Mucosa of stomach (tissue), 1 donor: Measurements from ENCODE around the gene SSH3.

Source experiments
- H3K27me3 ChIP-seq: one replicate; pipeline ENCODE4 v1.7.0; 2013; ENCODE audit warnings: mild to moderate bottlenecking, low read length; ENCODE audit not compliant: control insufficient read depth, insufficient read depth
- H3K36me3 ChIP-seq: one replicate; pipeline ENCODE4 v1.7.0; 2013; ENCODE audit warnings: low read length; ENCODE audit not compliant: control insufficient read depth, insufficient read depth
- H3K4me1 ChIP-seq: one replicate; pipeline ENCODE4 v1.7.0; 2013; ENCODE audit warnings: mild to moderate bottlenecking, low read length; ENCODE audit not compliant: control insufficient read depth, insufficient read depth
- H3K4me3 ChIP-seq: one replicate; pipeline ENCODE4 v1.7.0; 2013; ENCODE audit warnings: low read length
- H3K9ac ChIP-seq: one replicate; pipeline ENCODE4 v1.7.0; 2013; ENCODE audit warnings: mild to moderate bottlenecking, low read length, moderate library complexity
- H3K9me3 ChIP-seq: one replicate; pipeline ENCODE4 v1.7.0; 2013; ENCODE audit warnings: mild to moderate bottlenecking, low read length, moderate library complexity; ENCODE audit not compliant: control insufficient read depth
- donor health status: Pancreatic carcinoma.

Gene SSH3

GRCh38 chr11:67307545-67308001 lies 4.2 kb downstream of the SSH3 start:
- no peak overlapping the region for H3K9ac ChIP-seq
- no peak overlapping the region for H3K4me3 ChIP-seq
- peaks cover 23% of the 10 kb centered on the region for H3K4me1 ChIP-seq
- H3K36me3 ChIP-seq = peaks cover 23% of the 10 kb centered on the region
- no peaks in the 10 kb centered on the region for H3K9me3 ChIP-seq
- H3K27me3 ChIP-seq = no peaks in the 10 kb centered on the region

DNA sequence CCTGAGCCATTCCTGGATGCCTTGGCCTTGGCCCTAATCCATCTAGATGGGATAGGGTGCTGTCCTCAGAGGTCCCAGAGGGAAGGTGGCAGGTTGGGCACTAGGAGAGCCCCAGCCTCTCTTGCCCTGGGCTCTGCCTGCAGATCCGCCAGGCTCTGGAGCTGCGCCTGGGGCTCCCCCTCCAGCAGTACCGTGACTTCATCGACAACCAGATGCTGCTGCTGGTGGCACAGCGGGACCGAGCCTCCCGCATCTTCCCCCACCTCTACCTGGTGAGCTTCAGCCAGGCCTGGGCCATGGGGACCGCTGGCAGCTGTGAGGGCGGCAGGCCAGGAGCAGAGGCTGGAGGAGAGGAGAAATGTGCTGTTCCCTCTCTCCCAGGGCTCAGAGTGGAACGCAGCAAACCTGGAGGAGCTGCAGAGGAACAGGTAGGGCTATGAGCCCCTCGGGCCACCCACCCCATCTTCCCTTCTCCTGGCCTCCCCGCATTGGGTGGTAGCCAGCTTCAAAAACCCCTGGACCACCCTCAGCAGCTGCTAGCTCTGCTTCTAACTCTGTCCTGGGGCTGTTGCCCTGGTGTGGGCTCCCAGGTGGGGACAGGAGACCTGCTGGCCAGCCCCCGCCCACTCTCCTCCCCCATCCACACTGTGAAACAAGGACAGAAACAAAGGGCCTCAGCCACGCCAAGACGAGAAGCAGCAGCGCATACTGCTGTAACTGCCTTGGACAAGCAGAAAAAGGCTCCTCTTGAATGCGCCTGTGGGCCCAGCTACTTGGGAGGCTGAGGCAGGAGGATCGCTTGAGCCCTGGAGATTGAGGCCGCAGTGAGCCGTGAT lies 4.9 kb downstream of the SSH3 start:
- Histone ChIP-seq H3K36me3 (peaks cover 23% of the 10 kb centered on the region), H3K9me3 (no peaks in the 10 kb centered on the region), H3K4me3 (no peak overlapping the region), H3K9ac (no peak overlapping the region), H3K4me1 (peaks cover 28% of the 10 kb centered on the region), H3K27me3 (no peaks in the 10 kb centered on the region)

GRCh38 chr11:67309166-67309565 lies 5.8 kb downstream of the SSH3 start:
- no peaks in the 10 kb centered on the region for H3K27me3 ChIP-seq
- peaks cover 35% of the 10 kb centered on the region for H3K4me1 ChIP-seq
- no peak overlapping the region for H3K9ac ChIP-seq
- H3K4me3 ChIP-seq = no peak overlapping the region
- H3K36me3 ChIP-seq = peaks cover 23% of the 10 kb centered on the region
- no peaks in the 10 kb centered on the region for H3K9me3 ChIP-seq

DNA sequence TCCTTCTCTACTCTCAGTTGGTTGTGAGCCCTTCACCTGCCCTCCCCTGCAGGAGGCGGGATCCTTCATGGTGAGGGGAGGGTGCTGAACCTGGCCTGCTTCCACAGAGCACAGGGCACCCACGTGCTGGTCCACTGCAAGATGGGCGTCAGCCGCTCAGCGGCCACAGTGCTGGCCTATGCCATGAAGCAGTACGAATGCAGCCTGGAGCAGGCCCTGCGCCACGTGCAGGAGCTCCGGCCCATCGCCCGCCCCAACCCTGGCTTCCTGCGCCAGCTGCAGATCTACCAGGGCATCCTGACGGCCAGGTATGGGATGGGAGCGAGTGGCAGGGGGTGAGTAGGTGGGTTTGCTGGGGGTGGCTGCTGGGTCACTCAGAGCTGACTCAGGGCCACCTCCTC lies 6.3 kb downstream of the SSH3 start:
- H3K9ac ChIP-seq = no peak overlapping the region
- no peak overlapping the region for H3K4me3 ChIP-seq
- peaks cover 34% of the 10 kb centered on the region for H3K4me1 ChIP-seq
- H3K9me3 ChIP-seq = no peaks in the 10 kb centered on the region
- H3K27me3 ChIP-seq = no peaks in the 10 kb centered on the region
- H3K36me3 ChIP-seq = peaks cover 23% of the 10 kb centered on the region

GRCh38 chr11:67310246-67311050 lies 7.1 kb downstream of the SSH3 start:
- H3K9ac ChIP-seq = no peak overlapping the region
- no peaks in the 10 kb centered on the region for H3K27me3 ChIP-seq
- no peak overlapping the region for H3K4me3 ChIP-seq
- H3K36me3 ChIP-seq = peaks cover 23% of the 10 kb centered on the region
- H3K4me1 ChIP-seq = peaks cover 29% of the 10 kb centered on the region
- no peaks in the 10 kb centered on the region for H3K9me3 ChIP-seq

DNA sequence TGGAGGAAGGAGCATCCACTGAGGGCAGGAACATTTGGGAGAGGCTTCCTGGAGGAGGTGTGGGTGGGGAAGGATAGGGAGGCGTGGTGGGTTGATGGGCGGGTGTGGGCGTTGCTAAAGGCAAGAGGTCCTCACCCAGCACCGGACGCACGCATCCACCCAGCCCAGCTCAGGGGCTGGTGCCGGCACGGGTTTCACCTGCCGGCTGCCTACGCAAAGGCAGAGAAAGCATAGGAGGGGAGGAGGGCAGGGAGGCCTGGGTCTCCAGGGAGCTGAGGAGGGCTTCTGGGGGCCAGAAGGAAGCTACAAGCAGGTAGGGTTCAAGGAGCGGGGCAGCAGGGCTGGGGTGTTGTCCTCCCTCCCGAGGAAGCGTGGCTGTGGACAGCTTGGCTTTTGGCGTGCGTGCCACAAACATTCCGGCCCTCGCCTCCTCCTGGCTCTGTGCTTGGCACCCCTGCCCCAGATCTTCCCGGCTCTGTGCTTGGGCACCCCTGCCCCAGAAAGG lies 7.8 kb downstream of the SSH3 start:
- H3K36me3 ChIP-seq = peaks cover 23% of the 10 kb centered on the region
- no peak overlapping the region for H3K9ac ChIP-seq
- H3K27me3 ChIP-seq = no peaks in the 10 kb centered on the region
- H3K4me1 ChIP-seq = peaks cover 29% of the 10 kb centered on the region
- H3K9me3 ChIP-seq = no peaks in the 10 kb centered on the region
- no peak overlapping the region for H3K4me3 ChIP-seq

DNA sequence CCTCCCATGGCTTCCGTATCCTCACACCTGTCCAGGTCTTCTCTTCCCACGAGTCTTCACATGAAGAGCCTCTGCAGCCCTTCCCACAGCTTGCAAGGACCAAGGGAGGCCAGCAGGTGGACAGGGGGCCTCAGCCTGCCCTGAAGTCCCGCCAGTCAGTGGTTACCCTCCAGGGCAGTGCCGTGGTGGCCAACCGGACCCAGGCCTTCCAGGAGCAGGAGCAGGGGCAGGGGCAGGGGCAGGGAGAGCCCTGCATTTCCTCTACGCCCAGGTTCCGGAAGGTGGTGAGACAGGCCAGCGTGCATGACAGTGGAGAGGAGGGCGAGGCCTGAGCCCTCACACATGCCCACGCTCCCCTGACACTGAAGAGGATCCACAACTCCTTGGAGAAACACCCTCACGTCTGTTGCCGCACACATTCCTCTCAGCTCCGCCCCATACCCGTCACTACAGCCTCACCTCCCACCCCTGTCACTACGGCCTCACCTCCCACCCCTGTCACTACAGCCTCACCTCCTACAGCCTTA lies 8.3 kb downstream of the SSH3 start:
- peaks cover 32% of the 10 kb centered on the region for H3K4me1 ChIP-seq
- no peaks in the 10 kb centered on the region for H3K27me3 ChIP-seq
- H3K36me3 ChIP-seq = peaks cover 23% of the 10 kb centered on the region
- H3K9me3 ChIP-seq = no peaks in the 10 kb centered on the region
- H3K4me3 ChIP-seq = no peak overlapping the region
- H3K9ac ChIP-seq = no peak overlapping the region

DNA sequence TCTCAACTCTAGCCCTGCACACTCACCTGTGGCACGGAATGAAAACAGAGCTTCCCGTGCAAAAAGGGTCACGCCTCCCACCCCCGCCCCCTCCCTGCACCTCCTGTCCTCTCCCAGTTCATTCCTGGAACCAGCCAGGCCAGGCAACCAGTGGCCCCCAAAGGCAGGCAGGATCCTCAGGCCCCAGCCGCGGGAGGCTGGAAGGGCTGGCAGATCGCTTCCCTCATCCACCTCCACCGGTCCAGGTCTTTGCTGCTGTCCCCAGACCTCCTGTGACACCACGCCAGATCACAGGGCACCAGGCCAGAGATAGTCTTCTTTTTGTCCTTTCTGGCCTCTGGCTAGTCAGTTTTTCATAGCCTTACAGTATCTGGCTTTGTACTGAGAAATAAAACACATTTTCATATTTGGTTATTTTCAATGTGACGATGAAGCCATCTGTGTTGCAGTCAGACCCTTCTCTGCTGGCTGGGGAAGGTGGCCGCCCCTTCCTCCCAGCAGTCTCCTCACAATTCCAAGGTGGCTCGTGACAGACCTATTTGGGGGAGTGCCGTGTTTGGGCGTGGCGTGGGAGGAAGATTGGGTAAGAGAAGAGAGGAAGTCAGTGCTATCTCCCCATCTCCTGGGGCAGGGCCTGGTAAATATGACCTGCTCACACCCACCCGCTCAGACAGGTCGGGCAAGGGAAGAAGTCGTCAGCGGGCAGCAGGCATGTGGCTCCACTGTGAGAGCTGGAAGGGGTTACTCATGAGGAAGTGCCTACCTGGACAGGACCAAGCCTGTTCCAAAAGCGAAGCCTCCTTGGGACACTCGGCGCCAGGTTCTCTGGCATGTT lies 9.1 kb downstream of the SSH3 start:
- Histone ChIP-seq H3K9ac (peak overlapping the region; percentile 72), H3K36me3 (peaks cover 16% of the 10 kb centered on the region), H3K4me3 (no peak overlapping the region), H3K9me3 (no peaks in the 10 kb centered on the region), H3K27me3 (no peaks in the 10 kb centered on the region), H3K4me1 (peaks cover 32% of the 10 kb centered on the region)

- Histone ChIP-seq H3K4me3 (no peak overlapping the region), H3K9me3 (no peaks in the 10 kb centered on the region), H3K4me1 (peaks cover 33% of the 10 kb centered on the region), H3K36me3 (peaks cover 10% of the 10 kb centered on the region), H3K27me3 (no peaks in the 10 kb centered on the region), H3K9ac (peak overlapping the region; percentile 72)
Measured at GRCh38 chr11:67313125-67313890, 10.0 kb downstream of the SSH3 start.

- Histone ChIP-seq H3K36me3 (peaks cover 8% of the 10 kb centered on the region), H3K9ac (no peak overlapping the region), H3K9me3 (no peaks in the 10 kb centered on the region), H3K4me1 (peaks cover 42% of the 10 kb centered on the region), H3K27me3 (no peaks in the 10 kb centered on the region), H3K4me3 (no peak overlapping the region)
Measured at GRCh38 chr11:67314218-67314617, 10.9 kb downstream of the SSH3 start.
